Myocyte (in vitro differentiated cells): ENCODE results near the gene HEATR5A. TPM values are rescaled to one million over a fixed set of nuclear protein-coding genes. Genes with fewer than 3 reads are reported as not detected.
"Not testable (repeated sequence)": the region's sequence is repeated elsewhere in the genome, so short reads cannot be mapped to it uniquely, and the experiment has no call there.

ENCODE experiments used
- DNase-seq: peaks from one replicate; pipeline ENCODE4 v3.0.0-alpha.2; 2012; ENCODE audit warnings: low read depth
- total RNA-seq: library from RNA; depleted of rRNA; stranded (reverse); fragments of >200 nt; gene quantifications from 2 replicates; pipeline ENCODE4 v1.2.3, GENCODE V29; 2014

Gene HEATR5A
- total RNA-seq, 1 donor from 2014 or later = 31.0 TPM

- DNase-seq = not testable (repeated sequence)
Observed at GRCh38 chr14:31259040-31259435, 161.3 kb downstream of the HEATR5A start.

GRCh38 chr14:31258427-31259039 is 161.8 kb downstream of the HEATR5A start:
- no peak for DNase-seq

- DNase-seq = not testable (repeated sequence)
Observed at GRCh38 chr14:31257554-31258426, 162.6 kb downstream of the HEATR5A start.

- no peak for DNase-seq
Observed at GRCh38 chr14:31257244-31257553, 163.2 kb downstream of the HEATR5A start.

- no peak for DNase-seq
Observed at GRCh38 chr14:31256534-31257243, 163.7 kb downstream of the HEATR5A start.

- not testable (repeated sequence) for DNase-seq
Observed at GRCh38 chr14:31255918-31256317, 164.4 kb downstream of the HEATR5A start.

GRCh38 chr14:31255286-31255685 is 165.1 kb downstream of the HEATR5A start:
- DNase-seq = no peak

GRCh38 chr14:31253746-31254471 is 166.4 kb downstream of the HEATR5A start:
- DNase-seq = no peak

- no peak for DNase-seq
Observed at GRCh38 chr14:31252865-31253264, 167.5 kb downstream of the HEATR5A start.

GRCh38 chr14:31251028-31251958 is 169.1 kb downstream of the HEATR5A start:
- peak; percentile 69 for DNase-seq

GRCh38 chr14:31244626-31245025 is 175.7 kb downstream of the HEATR5A start:
- DNase-seq = no peak

GRCh38 chr14:31243860-31244259 is 176.5 kb downstream of the HEATR5A start:
- no peak for DNase-seq

GRCh38 chr14:31242161-31242940 is 178.0 kb downstream of the HEATR5A start:
- DNase-seq = peak; percentile 56

Other genes starting within 250 kb of the HEATR5A start
- gene HECTD1, start 212.8 kb downstream of the HEATR5A start, total RNA-seq = 182 and 221 TPM in 2 replicates
- 28.0 and 32.7 TPM in 2 replicates for gene DTD2, start 37.0 kb upstream of the HEATR5A start, total RNA-seq
- not detected in 2 replicates for gene GPR33, start 67.5 kb upstream of the HEATR5A start, total RNA-seq
- gene NUBPL, start 140.9 kb upstream of the HEATR5A start, total RNA-seq = 9.3 and 9.5 TPM in 2 replicates